ENCODE data around the gene SH3RF3. TPM values are rescaled to one million over a fixed set of nuclear protein-coding genes. Genes with fewer than 3 reads are reported as not detected.

The SH3RF3 gene
- total and polyA plus RNA-seq, 2 of the 13 experiments (the other 11 are each of a cell fraction or from before 2014, with no cell fraction given): 0.04 TPM; not detected in 1

DNA sequence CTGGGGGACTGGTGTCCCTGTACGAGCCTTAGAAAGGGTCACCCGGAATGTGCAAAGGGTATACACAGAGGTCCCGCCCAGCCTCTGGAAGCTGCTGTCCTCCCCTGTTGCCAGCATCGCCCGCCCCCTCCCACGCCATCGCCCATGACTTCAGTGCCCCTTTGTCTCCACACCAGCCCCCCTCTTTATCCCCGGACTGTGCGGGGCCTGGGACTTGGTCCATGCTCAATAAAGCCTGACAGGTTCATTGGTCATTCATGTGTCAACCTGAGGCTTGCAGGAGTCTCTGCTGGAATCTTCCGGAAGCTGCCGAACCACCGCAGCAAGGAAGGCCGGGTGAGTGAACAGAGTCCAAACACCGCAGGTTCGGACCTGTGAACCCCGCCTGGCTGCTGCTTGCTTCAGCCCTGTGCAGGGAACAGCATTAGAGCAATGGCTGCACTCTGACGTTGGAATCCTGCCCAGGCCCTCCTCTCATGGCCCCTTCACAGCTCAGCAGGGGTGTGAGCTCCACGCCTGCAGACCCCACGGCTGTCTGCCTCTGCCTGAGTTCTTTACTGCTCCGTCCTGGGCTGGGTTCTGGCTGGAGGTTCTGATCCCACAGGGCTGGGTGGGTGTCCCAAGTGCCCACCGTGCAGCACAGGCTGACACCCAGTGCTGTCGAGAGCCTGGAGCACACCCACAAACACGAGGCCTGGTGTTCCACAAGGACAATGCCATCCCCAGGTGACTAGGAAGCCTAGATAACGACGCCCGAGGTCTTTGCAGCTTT, 388.3 kb downstream of the SH3RF3 start (continued):
- TF ChIP-seq PHF5A (CRISPR knock-in tag; IDR thresholded peaks at IDR 0.05; ENCODE audit: low read depth, unreplicated experiment) (no peak), ZNF770 (CRISPR knock-in tag; IDR thresholded peaks at IDR 0.05) (peak; percentile 67; the same call in 1 of the 2 replicates), TCF7 (IDR thresholded peaks at IDR 0.05; ENCODE audit: low read depth) (no peak), LCORL (IDR thresholded peaks at IDR 0.05) (no peak), LCORL (CRISPR knock-in tag; IDR thresholded peaks at IDR 0.05) (no peak), ZNF619 (CRISPR knock-in tag; IDR thresholded peaks at IDR 0.05) (no peak), HHEX (CRISPR knock-in tag; IDR thresholded peaks at IDR 0.05) (no peak), NR2C2 (CRISPR knock-in tag; IDR thresholded peaks at IDR 0.05; ENCODE audit: borderline replicate concordance) (0 out of 2 replicates have a peak, but pooled peaks have one; percentile 39), ZBTB4 (CRISPR knock-in tag; IDR thresholded peaks at IDR 0.05; ENCODE audit: borderline replicate concordance) (peak; percentile 51; the same call in 1 of the 2 replicates), ZNF800 (CRISPR knock-in tag; IDR thresholded peaks at IDR 0.05) (peak; percentile 62; the same call in 1 of the 2 replicates), RELA (CRISPR knock-in tag; IDR thresholded peaks at IDR 0.05) (no peak), ZNF431 (CRISPR knock-in tag; IDR thresholded peaks at IDR 0.05; ENCODE audit: borderline replicate concordance, low read depth) (peak; percentile 74; the same call in 1 of the 2 replicates), KLF12 (CRISPR knock-in tag; IDR thresholded peaks at IDR 0.05; ENCODE audit: borderline replicate concordance) (0 out of 2 replicates have a peak, but pooled peaks have one; percentile 43), NR2F2 (IDR thresholded peaks at IDR 0.05; ENCODE audit: borderline replicate concordance, low read depth) (no peak)
- TF ChIP-seq, protein P1, sequence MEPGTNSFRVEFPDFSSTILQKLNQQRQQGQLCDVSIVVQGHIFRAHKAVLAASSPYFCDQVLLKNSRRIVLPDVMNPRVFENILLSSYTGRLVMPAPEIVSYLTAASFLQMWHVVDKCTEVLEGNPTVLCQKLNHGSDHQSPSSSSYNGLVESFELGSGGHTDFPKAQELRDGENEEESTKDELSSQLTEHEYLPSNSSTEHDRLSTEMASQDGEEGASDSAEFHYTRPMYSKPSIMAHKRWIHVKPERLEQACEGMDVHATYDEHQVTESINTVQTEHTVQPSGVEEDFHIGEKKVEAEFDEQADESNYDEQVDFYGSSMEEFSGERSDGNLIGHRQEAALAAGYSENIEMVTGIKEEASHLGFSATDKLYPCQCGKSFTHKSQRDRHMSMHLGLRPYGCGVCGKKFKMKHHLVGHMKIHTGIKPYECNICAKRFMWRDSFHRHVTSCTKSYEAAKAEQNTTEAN (CRISPR knock-in tag; conservative IDR thresholded peaks at IDR 0.05): 0 out of 2 replicates have a peak, but pooled peaks have one; percentile 58
- TF ChIP-seq, protein P2, sequence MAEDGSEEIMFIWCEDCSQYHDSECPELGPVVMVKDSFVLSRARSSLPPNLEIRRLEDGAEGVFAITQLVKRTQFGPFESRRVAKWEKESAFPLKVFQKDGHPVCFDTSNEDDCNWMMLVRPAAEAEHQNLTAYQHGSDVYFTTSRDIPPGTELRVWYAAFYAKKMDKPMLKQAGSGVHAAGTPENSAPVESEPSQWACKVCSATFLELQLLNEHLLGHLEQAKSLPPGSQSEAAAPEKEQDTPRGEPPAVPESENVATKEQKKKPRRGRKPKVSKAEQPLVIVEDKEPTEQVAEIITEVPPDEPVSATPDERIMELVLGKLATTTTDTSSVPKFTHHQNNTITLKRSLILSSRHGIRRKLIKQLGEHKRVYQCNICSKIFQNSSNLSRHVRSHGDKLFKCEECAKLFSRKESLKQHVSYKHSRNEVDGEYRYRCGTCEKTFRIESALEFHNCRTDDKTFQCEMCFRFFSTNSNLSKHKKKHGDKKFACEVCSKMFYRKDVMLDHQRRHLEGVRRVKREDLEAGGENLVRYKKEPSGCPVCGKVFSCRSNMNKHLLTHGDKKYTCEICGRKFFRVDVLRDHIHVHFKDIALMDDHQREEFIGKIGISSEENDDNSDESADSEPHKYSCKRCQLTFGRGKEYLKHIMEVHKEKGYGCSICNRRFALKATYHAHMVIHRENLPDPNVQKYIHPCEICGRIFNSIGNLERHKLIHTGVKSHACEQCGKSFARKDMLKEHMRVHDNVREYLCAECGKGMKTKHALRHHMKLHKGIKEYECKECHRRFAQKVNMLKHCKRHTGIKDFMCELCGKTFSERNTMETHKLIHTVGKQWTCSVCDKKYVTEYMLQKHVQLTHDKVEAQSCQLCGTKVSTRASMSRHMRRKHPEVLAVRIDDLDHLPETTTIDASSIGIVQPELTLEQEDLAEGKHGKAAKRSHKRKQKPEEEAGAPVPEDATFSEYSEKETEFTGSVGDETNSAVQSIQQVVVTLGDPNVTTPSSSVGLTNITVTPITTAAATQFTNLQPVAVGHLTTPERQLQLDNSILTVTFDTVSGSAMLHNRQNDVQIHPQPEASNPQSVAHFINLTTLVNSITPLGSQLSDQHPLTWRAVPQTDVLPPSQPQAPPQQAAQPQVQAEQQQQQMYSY (CRISPR knock-in tag; IDR thresholded peaks at IDR 0.05): no peak
